ENCODE measurements around the gene SLC22A13.
A peak's percentile ranks its signal among the peaks of the same experiment; 100 is the strongest.

The SLC22A13 gene

GRCh38 chr3:38224357-38224756 is 41.3 kb upstream of the SLC22A13 start:
- no peaks in the 10 kb centered on the region for H3K79me2 ChIP-seq (ENCODE audit: control insufficient read depth, insufficient read depth, low read length, poor library complexity)
- no peak overlapping the region for H4K12ac ChIP-seq (ENCODE audit: low read depth, low read length)
- H3K9me3 ChIP-seq (ENCODE audit: insufficient read depth, low read depth, low read length), result no peaks in the 10 kb centered on the region
- H3K18ac ChIP-seq (ENCODE audit: low read length), result no peak overlapping the region
- no peaks in the 10 kb centered on the region for H3K79me1 ChIP-seq (ENCODE audit: low read length)
- DNase-seq, result no peak
- no CpG with 5 or more reads among the region's 4 CpGs for whole genome bisulfite sequencing (ENCODE audit: extremely low coverage, insufficient coverage, insufficient read length)
- H2BK12ac ChIP-seq (ENCODE audit: low read length), result no peak overlapping the region
- no peak overlapping the region for H3K9ac ChIP-seq (ENCODE audit: low read length)
- H3K4ac ChIP-seq (ENCODE audit: low read depth, low read length), result no peak overlapping the region
- no peak overlapping the region for H3K4me2 ChIP-seq (ENCODE audit: low read length)
- no peak overlapping the region for H3K23ac ChIP-seq (ENCODE audit: low read length)
- no peak overlapping the region for H3K27ac ChIP-seq (ENCODE audit: low read depth, low read length)
- H2AFZ ChIP-seq (ENCODE audit: insufficient read depth, low read length, poor library complexity), result no peak overlapping the region
- H3K14ac ChIP-seq (ENCODE audit: low read length), result no peak overlapping the region
- no peak overlapping the region for H2AK5ac ChIP-seq (ENCODE audit: low read length)
- H3K27me3 ChIP-seq (ENCODE audit: insufficient read depth, low read length), result no peaks in the 10 kb centered on the region
- H4K8ac ChIP-seq (ENCODE audit: low read depth, low read length), result no peak overlapping the region
- no peaks in the 10 kb centered on the region for H3K4me1 ChIP-seq (ENCODE audit: control insufficient read depth in 1 of 2, insufficient read depth in 2 of 2, low read length in 2 of 2)
- H4K91ac ChIP-seq (ENCODE audit: low read depth, low read length), result no peak overlapping the region
- H2BK5ac ChIP-seq (ENCODE audit: low read depth, low read length, poor library complexity), result no peak overlapping the region
- no peak overlapping the region for H3K4me3 ChIP-seq (ENCODE audit: low read depth, low read length)
- peaks cover 5 to 10% of the 10 kb centered on the region in 2 experiments for H3K36me3 ChIP-seq (ENCODE audit: control insufficient read depth in 1 of 2, insufficient read depth in 2 of 2, low read length in 2 of 2)
- H2BK120ac ChIP-seq (ENCODE audit: insufficient read depth, low read length, poor library complexity), result no peak overlapping the region

GRCh38 chr3:38226273-38226672 is 39.3 kb upstream of the SLC22A13 start:
- no peak overlapping the region for H3K27ac ChIP-seq (ENCODE audit: low read depth, low read length)
- H3K9ac ChIP-seq (ENCODE audit: low read length), result no peak overlapping the region
- WGBS (ENCODE audit: extremely low coverage, insufficient coverage, insufficient read length), result no CpG with 5 or more reads among the region's 2 CpGs
- no peak overlapping the region for H2BK5ac ChIP-seq (ENCODE audit: low read depth, low read length, poor library complexity)
- peak in 1 of 2 donors; percentile 9 for DNase-seq
- no peak overlapping the region for H2BK12ac ChIP-seq (ENCODE audit: low read length)
- H3K36me3 ChIP-seq (ENCODE audit: control insufficient read depth in 1 of 2, insufficient read depth in 2 of 2, low read length in 2 of 2), result peaks cover 5 to 7% of the 10 kb centered on the region in 2 experiments
- H3K23ac ChIP-seq (ENCODE audit: low read length), result no peak overlapping the region
- no peaks in the 10 kb centered on the region for H3K4me1 ChIP-seq (ENCODE audit: control insufficient read depth in 1 of 2, insufficient read depth in 2 of 2, low read length in 2 of 2)
- no peak overlapping the region for H2AFZ ChIP-seq (ENCODE audit: insufficient read depth, low read length, poor library complexity)
- no peak overlapping the region for H4K91ac ChIP-seq (ENCODE audit: low read depth, low read length)
- no peak overlapping the region for H3K4me3 ChIP-seq (ENCODE audit: low read depth, low read length)
- no peaks in the 10 kb centered on the region for H3K79me1 ChIP-seq (ENCODE audit: low read length)
- no peak overlapping the region for H2BK120ac ChIP-seq (ENCODE audit: insufficient read depth, low read length, poor library complexity)
- H4K12ac ChIP-seq (ENCODE audit: low read depth, low read length), result no peak overlapping the region
- no peaks in the 10 kb centered on the region for H3K9me3 ChIP-seq (ENCODE audit: insufficient read depth, low read depth, low read length)
- no peak overlapping the region for H4K8ac ChIP-seq (ENCODE audit: low read depth, low read length)
- no peak overlapping the region for H3K18ac ChIP-seq (ENCODE audit: low read length)
- H3K4ac ChIP-seq (ENCODE audit: low read depth, low read length), result no peak overlapping the region
- no peaks in the 10 kb centered on the region for H3K79me2 ChIP-seq (ENCODE audit: control insufficient read depth, insufficient read depth, low read length, poor library complexity)
- no peak overlapping the region for H2AK5ac ChIP-seq (ENCODE audit: low read length)
- H3K14ac ChIP-seq (ENCODE audit: low read length), result no peak overlapping the region
- H3K4me2 ChIP-seq (ENCODE audit: low read length), result no peak overlapping the region
- no peaks in the 10 kb centered on the region for H3K27me3 ChIP-seq (ENCODE audit: insufficient read depth, low read length)

GRCh38 chr3:38227989-38228388 is 37.6 kb upstream of the SLC22A13 start:
- Histone ChIP-seq H3K9ac (ENCODE audit: low read length) (no peak overlapping the region), H4K91ac (ENCODE audit: low read depth, low read length) (no peak overlapping the region), H3K9me3 (ENCODE audit: insufficient read depth, low read depth, low read length) (no peaks in the 10 kb centered on the region), H3K4me2 (ENCODE audit: low read length) (no peak overlapping the region), H3K79me1 (ENCODE audit: low read length) (no peaks in the 10 kb centered on the region), H3K23ac (ENCODE audit: low read length) (no peak overlapping the region), H3K79me2 (ENCODE audit: control insufficient read depth, insufficient read depth, low read length, poor library complexity) (no peaks in the 10 kb centered on the region), H3K18ac (ENCODE audit: low read length) (no peak overlapping the region), H2BK12ac (ENCODE audit: low read length) (no peak overlapping the region), H3K4me3 (ENCODE audit: low read depth, low read length) (no peak overlapping the region), H3K27ac (ENCODE audit: low read depth, low read length) (no peak overlapping the region), H3K36me3 (ENCODE audit: control insufficient read depth in 1 of 2, insufficient read depth in 2 of 2, low read length in 2 of 2) (peaks cover 4 to 5% of the 10 kb centered on the region in 2 experiments), H2AFZ (ENCODE audit: insufficient read depth, low read length, poor library complexity) (no peak overlapping the region), H4K12ac (ENCODE audit: low read depth, low read length) (no peak overlapping the region), H3K14ac (ENCODE audit: low read length) (no peak overlapping the region), H3K4ac (ENCODE audit: low read depth, low read length) (no peak overlapping the region), H2BK5ac (ENCODE audit: low read depth, low read length, poor library complexity) (no peak overlapping the region), H2BK120ac (ENCODE audit: insufficient read depth, low read length, poor library complexity) (no peak overlapping the region), H3K27me3 (ENCODE audit: insufficient read depth, low read length) (no peaks in the 10 kb centered on the region), H3K4me1 (ENCODE audit: control insufficient read depth in 1 of 2, insufficient read depth in 2 of 2, low read length in 2 of 2) (no peaks in the 10 kb centered on the region), H4K8ac (ENCODE audit: low read depth, low read length) (no peak overlapping the region), H2AK5ac (ENCODE audit: low read length) (no peak overlapping the region)
- WGBS (ENCODE audit: extremely low coverage, insufficient coverage, insufficient read length), result no CpG with 5 or more reads among the region's 2 CpGs
- DNase-seq, result peak in 1 of 2 donors; percentile 49

- Histone ChIP-seq H3K27ac (ENCODE audit: low read depth, low read length) (no peak overlapping the region), H4K12ac (ENCODE audit: low read depth, low read length) (no peak overlapping the region), H3K4ac (ENCODE audit: low read depth, low read length) (no peak overlapping the region), H4K8ac (ENCODE audit: low read depth, low read length) (no peak overlapping the region), H2BK5ac (ENCODE audit: low read depth, low read length, poor library complexity) (no peak overlapping the region), H2AK5ac (ENCODE audit: low read length) (no peak overlapping the region), H3K79me2 (ENCODE audit: control insufficient read depth, insufficient read depth, low read length, poor library complexity) (no peaks in the 10 kb centered on the region), H2AFZ (ENCODE audit: insufficient read depth, low read length, poor library complexity) (no peak overlapping the region), H3K14ac (ENCODE audit: low read length) (no peak overlapping the region), H3K23ac (ENCODE audit: low read length) (no peak overlapping the region), H3K27me3 (ENCODE audit: insufficient read depth, low read length) (no peaks in the 10 kb centered on the region), H3K9me3 (ENCODE audit: insufficient read depth, low read depth, low read length) (no peaks in the 10 kb centered on the region), H3K4me1 (ENCODE audit: control insufficient read depth in 1 of 2, insufficient read depth in 2 of 2, low read length in 2 of 2) (no peaks in the 10 kb centered on the region), H3K36me3 (ENCODE audit: control insufficient read depth in 1 of 2, insufficient read depth in 2 of 2, low read length in 2 of 2) (peaks cover 2 to 5% of the 10 kb centered on the region in 2 experiments), H2BK12ac (ENCODE audit: low read length) (no peak overlapping the region), H3K79me1 (ENCODE audit: low read length) (no peaks in the 10 kb centered on the region), H3K4me2 (ENCODE audit: low read length) (no peak overlapping the region), H3K18ac (ENCODE audit: low read length) (no peak overlapping the region), H4K91ac (ENCODE audit: low read depth, low read length) (no peak overlapping the region), H3K4me3 (ENCODE audit: low read depth, low read length) (no peak overlapping the region), H3K9ac (ENCODE audit: low read length) (no peak overlapping the region), H2BK120ac (ENCODE audit: insufficient read depth, low read length, poor library complexity) (no peak overlapping the region)
- WGBS (ENCODE audit: extremely low coverage, insufficient coverage, insufficient read length), result no CpG with 5 or more reads among the region's 1 CpG
- no peak for DNase-seq
Measured at GRCh38 chr3:38229036-38229435, 36.6 kb upstream of the SLC22A13 start.
